SK-N-SH treated with all-trans-retinoic acid at 6 μM for 48 hours (cell line): ENCODE data around the gene MARS2.

Experiments
- ATAC-seq: fragments of 200-7000 bp; cut with Tn5 transposase; 3 replicates; pipeline ENCODE4 v1.9.1; 2020; ENCODE audit warnings: mild to moderate bottlenecking, moderate library complexity
- ARNTL ChIP-seq: fragments of 450-650 bp; formaldehyde crosslinking; IDR thresholded peaks from 2 replicates; pipeline ENCODE4 v1.5.0; 2020; ENCODE audit warnings: low read depth, mild to moderate bottlenecking, moderate library complexity, borderline replicate concordance
- BACH2 ChIP-seq: fragments of 250-450 bp; sonication (Bioruptor Pico); IDR thresholded peaks from 2 replicates; pipeline ENCODE4 v1.9.0; 2021; ENCODE audit warnings: mild to moderate bottlenecking, borderline replicate concordance
- CSDC2 ChIP-seq: fragments of 250-450 bp; sonication (Bioruptor Pico); IDR thresholded peaks from 2 replicates; pipeline ENCODE4 v1.5.0; 2020; ENCODE audit warnings: mild to moderate bottlenecking, moderate library complexity
- CSRNP3 ChIP-seq: fragments of 250-450 bp; sonication (Bioruptor Pico); IDR thresholded peaks from 2 replicates; pipeline ENCODE4 v1.5.1; 2021; ENCODE audit warnings: mild to moderate bottlenecking, moderate library complexity
- ESRRG ChIP-seq: fragments of 250-450 bp; sonication (Bioruptor Pico); IDR thresholded peaks from 2 replicates; pipeline ENCODE4 v1.6.1; 2021; ENCODE audit warnings: mild to moderate bottlenecking
- GLIS3 ChIP-seq: fragments of 250-450 bp; sonication (Bioruptor Pico); IDR thresholded peaks from 2 replicates; pipeline ENCODE4 v1.5.0; 2020; ENCODE audit warnings: mild to moderate bottlenecking, moderate library complexity
- ISL1 ChIP-seq: fragments of 250-450 bp; sonication (Bioruptor Pico); IDR thresholded peaks from 2 replicates; pipeline ENCODE4 v2.1.2; 2022; ENCODE audit warnings: mild to moderate bottlenecking, moderate library complexity
- OSR1 ChIP-seq: fragments of 250-450 bp; sonication (Bioruptor Pico); IDR thresholded peaks from 2 replicates; pipeline ENCODE4 v1.8.0; 2022; ENCODE audit warnings: moderate library complexity, mild to moderate bottlenecking, inconsistent platforms
- PATZ1 ChIP-seq: fragments of 250-450 bp; sonication (Bioruptor Pico); IDR thresholded peaks from 2 replicates; pipeline ENCODE4 v1.8.0; 2020; ENCODE audit warnings: mild to moderate bottlenecking, moderate library complexity, borderline replicate concordance
- POU6F1 ChIP-seq: fragments of 250-450 bp; sonication (Bioruptor Pico); IDR thresholded peaks from 2 replicates; pipeline ENCODE4 v1.8.0; 2021; ENCODE audit warnings: low read depth, mild to moderate bottlenecking, moderate library complexity, borderline replicate concordance
- PPARA ChIP-seq: fragments of 250-450 bp; sonication (Bioruptor Pico); IDR thresholded peaks from 2 replicates; pipeline ENCODE4 v1.5.0; 2020; ENCODE audit warnings: mild to moderate bottlenecking, borderline replicate concordance
- SNAI2 ChIP-seq: fragments of 250-450 bp; sonication (Bioruptor Pico); IDR thresholded peaks from 2 replicates; pipeline ENCODE4 v1.5.0; 2020; ENCODE audit warnings: mild to moderate bottlenecking, moderate library complexity
- TCF4 ChIP-seq: fragments of 250-450 bp; sonication (Bioruptor Pico); IDR thresholded peaks from 2 replicates; pipeline ENCODE4 v1.8.0; 2021; ENCODE audit warnings: mild to moderate bottlenecking, moderate library complexity, borderline replicate concordance
- TOX ChIP-seq: fragments of 250-450 bp; sonication (Bioruptor Pico); IDR thresholded peaks from 2 replicates; pipeline ENCODE4 v1.8.0; 2021; ENCODE audit warnings: mild to moderate bottlenecking, moderate library complexity, borderline replicate concordance
- TSHZ2 ChIP-seq: fragments of 250-450 bp; sonication (Bioruptor Pico); IDR thresholded peaks from 2 replicates; pipeline ENCODE4 v1.5.0; 2020; ENCODE audit warnings: mild to moderate bottlenecking, moderate library complexity
- ZC3H10 ChIP-seq: fragments of 250-450 bp; sonication (Bioruptor Pico); IDR thresholded peaks from 2 replicates; pipeline ENCODE4 v1.5.1; 2021; ENCODE audit warnings: mild to moderate bottlenecking, moderate library complexity
- ZFP3 ChIP-seq: fragments of 250-450 bp; sonication (Bioruptor Pico); IDR thresholded peaks from 2 replicates; pipeline ENCODE4 v1.5.0; 2020; ENCODE audit warnings: mild to moderate bottlenecking, moderate library complexity
- ZFP30 ChIP-seq: fragments of 450-650 bp; formaldehyde crosslinking; IDR thresholded peaks from 2 replicates; pipeline ENCODE4 v1.5.0; 2022; ENCODE audit warnings: mild to moderate bottlenecking, moderate library complexity
- ZNF565 ChIP-seq: fragments of 450-650 bp; formaldehyde crosslinking; conservative IDR thresholded peaks from 2 replicates; pipeline ENCODE4 v1.5.0; 2020; ENCODE audit warnings: low read depth, mild to moderate bottlenecking, moderate library complexity
- ZNF70 ChIP-seq: fragments of 450-650 bp; formaldehyde crosslinking; IDR thresholded peaks from 2 replicates; pipeline ENCODE4 v1.5.0; 2020; ENCODE audit warnings: mild to moderate bottlenecking, moderate library complexity

MARS2 gene

GRCh38 chr2:197710424-197711042, 5.4 kb downstream of the MARS2 start (continued):
- TF ChIP-seq CSRNP3 (CRISPR knock-in tag) (no peak), POU6F1 (no peak), OSR1 (no peak), TOX (no peak), ZNF565 (CRISPR knock-in tag) (no peak), PATZ1 (CRISPR knock-in tag) (no peak)

GRCh38 chr2:197711578-197711977, 6.4 kb downstream of the MARS2 start:
- no peak for ATAC-seq
- TF ChIP-seq PPARA: no peak
- TF ChIP-seq ZFP30 (CRISPR knock-in tag): no peak
- TF ChIP-seq SNAI2 (CRISPR knock-in tag): no peak
- TF ChIP-seq OSR1: no peak

GRCh38 chr2:197713271-197713670, 8.1 kb downstream of the MARS2 start:
- TF ChIP-seq ZC3H10 (CRISPR knock-in tag) (no peak), TCF4 (no peak), OSR1 (no peak), ISL1 (no peak), BACH2 (CRISPR knock-in tag) (no peak), ZNF70 (CRISPR knock-in tag) (no peak), TSHZ2 (CRISPR knock-in tag) (no peak), ARNTL (no peak), PATZ1 (CRISPR knock-in tag) (no peak), SNAI2 (CRISPR knock-in tag) (no peak), GLIS3 (CRISPR knock-in tag) (no peak), TOX (no peak), ZFP3 (no peak), PPARA (no peak)
- TF ChIP-seq, all 23 proteins: peak for 0
- ATAC-seq: no peak

- TF ChIP-seq CSRNP3 (CRISPR knock-in tag) (no peak), ZFP30 (CRISPR knock-in tag) (no peak), ESRRG (CRISPR knock-in tag) (no peak), CSDC2 (no peak), ARNTL (no peak)
- no peak for ATAC-seq
These were observed 12.7 kb downstream of the MARS2 start for GRCh38 chr2:197717863-197718262.
